Memory B cell (primary cell): ENCODE results near the gene CCL4.
A peak's percentile ranks its signal among the peaks of the same experiment; 100 is the strongest.
"Not testable (repeated sequence)": the region's sequence is repeated elsewhere in the genome, so short reads cannot be mapped to it uniquely, and the experiment has no call there.

Experiments
- ATAC-seq: fragments of 150-1000 bp; cut with Tn5 transposase; 2 replicates; pipeline ENCODE4 v1.10.0; 2021; ENCODE audit warnings: low read depth, mild to moderate bottlenecking, moderate library complexity
- DNase-seq, 2 donors: peaks; one replicate each; pipeline ENCODE4 v3.0.0; 2022; ENCODE audit warnings: low spot score in 2 of 2
- H3K27ac Mint-ChIP-seq: one replicate; pipeline ENCODE4 v1.8.0; 2022; ENCODE audit warnings: mild to moderate bottlenecking, moderate library complexity, mixed read lengths
- H3K27me3 Mint-ChIP-seq: one replicate; pipeline ENCODE4 v1.8.0; 2022; ENCODE audit warnings: mixed read lengths
- H3K36me3 Mint-ChIP-seq: one replicate; pipeline ENCODE4 v1.8.0; 2022; ENCODE audit warnings: mild to moderate bottlenecking, mixed read lengths
- H3K4me1 Mint-ChIP-seq: one replicate; pipeline ENCODE4 v1.8.0; 2022; ENCODE audit warnings: mixed read lengths
- H3K4me3 Mint-ChIP-seq: one replicate; pipeline ENCODE4 v1.8.0; 2022; ENCODE audit warnings: mild to moderate bottlenecking, moderate library complexity, mixed read lengths
- H3K9me3 Mint-ChIP-seq: one replicate; pipeline ENCODE4 v1.8.0; 2022; ENCODE audit warnings: mixed read lengths

The CCL4 gene

GRCh38 chr17:36103401-36103975 lies at the start of gene CCL4:
Gene CCL4 (plus strand): TSS chr17:36103827. CDS start chr17:36103906, 79 bp downstream.
- DNase-seq (peak; percentile 40 to 49), ATAC-seq (peak; percentile 97)
- H3K27me3 Mint-ChIP-seq: peaks cover 17% of the 10 kb centered on the region
- peaks cover 36% of the 10 kb centered on the region for H3K4me1 Mint-ChIP-seq
- not testable (repeated sequence) for H3K9me3 Mint-ChIP-seq, H3K36me3 Mint-ChIP-seq
- peak within 1 kb of the TSS; percentile 26 for H3K27ac Mint-ChIP-seq
- H3K4me3 Mint-ChIP-seq: peak within 1 kb of the TSS; percentile 43

GRCh38 chr17:36055171-36055570 lies 48.5 kb upstream of the CCL4 start:
- H3K4me1 Mint-ChIP-seq: no peaks in the 10 kb centered on the region

GRCh38 chr17:36055921-36056520 lies 47.6 kb upstream of the CCL4 start:
- ATAC-seq: no peak

More at GRCh38 chr17:36055171-36055570, 48.5 kb upstream of the CCL4 start:
- Mint-ChIP-seq H3K27ac (no peak overlapping the region), H3K9me3 (peaks cover 6% of the 10 kb centered on the region), H3K36me3 (no peaks in the 10 kb centered on the region), H3K4me3 (no peak overlapping the region), H3K27me3 (peaks cover 4% of the 10 kb centered on the region)
- ATAC-seq (no peak), DNase-seq (no peak)

GRCh38 chr17:36057911-36058310 lies 45.7 kb upstream of the CCL4 start:
- ATAC-seq (no peak), DNase-seq (no peak)
- Mint-ChIP-seq H3K9me3 (no peaks in the 10 kb centered on the region), H3K4me1 (no peaks in the 10 kb centered on the region), H3K27ac (no peak overlapping the region), H3K27me3 (peaks cover 4% of the 10 kb centered on the region), H3K4me3 (no peak overlapping the region), H3K36me3 (no peaks in the 10 kb centered on the region)

More at GRCh38 chr17:36055921-36056520, 47.6 kb upstream of the CCL4 start:
- H3K36me3 Mint-ChIP-seq: no peaks in the 10 kb centered on the region
- H3K4me1 Mint-ChIP-seq: no peaks in the 10 kb centered on the region
- H3K4me3 Mint-ChIP-seq: no peak overlapping the region
- DNase-seq: no peak
- H3K9me3 Mint-ChIP-seq: peaks cover 5% of the 10 kb centered on the region
- peaks cover 4% of the 10 kb centered on the region for H3K27me3 Mint-ChIP-seq
- no peak overlapping the region for H3K27ac Mint-ChIP-seq

GRCh38 chr17:36059406-36059805 lies 44.2 kb upstream of the CCL4 start:
- ATAC-seq (no peak), DNase-seq (no peak)
- no peaks in the 10 kb centered on the region for H3K9me3 Mint-ChIP-seq
- peaks cover 2% of the 10 kb centered on the region for H3K4me1 Mint-ChIP-seq
- H3K27me3 Mint-ChIP-seq: peaks cover 7% of the 10 kb centered on the region
- no peaks in the 10 kb centered on the region for H3K36me3 Mint-ChIP-seq
- H3K27ac Mint-ChIP-seq: no peak overlapping the region
- H3K4me3 Mint-ChIP-seq: no peak overlapping the region

GRCh38 chr17:36060816-36061215 lies 42.8 kb upstream of the CCL4 start:
- Mint-ChIP-seq H3K36me3 (no peaks in the 10 kb centered on the region), H3K4me1 (peaks cover 4% of the 10 kb centered on the region)
- ATAC-seq: no peak

GRCh38 chr17:36063786-36064541 lies 39.7 kb upstream of the CCL4 start, which contains the start of gene CCL18:
Gene CCL18 (plus strand): TSS chr17:36064272. CDS start chr17:36064343, 71 bp downstream.
- ATAC-seq: no peak
- no peak within 1 kb of the TSS for H3K4me3 Mint-ChIP-seq
- H3K36me3 Mint-ChIP-seq: no peaks in the 10 kb centered on the region

More at GRCh38 chr17:36060816-36061215, 42.8 kb upstream of the CCL4 start:
- Mint-ChIP-seq H3K4me3 (no peak overlapping the region), H3K27me3 (peaks cover 7% of the 10 kb centered on the region), H3K27ac (no peak overlapping the region), H3K9me3 (no peaks in the 10 kb centered on the region)
- no peak for DNase-seq

GRCh38 chr17:36066365-36066985 lies 37.2 kb upstream of the CCL4 start:
- H3K27ac Mint-ChIP-seq: no peak overlapping the region
- H3K4me1 Mint-ChIP-seq: peaks cover 4% of the 10 kb centered on the region
- ATAC-seq (no peak), DNase-seq (no peak)
- peaks cover 5% of the 10 kb centered on the region for H3K27me3 Mint-ChIP-seq
- no peak overlapping the region for H3K4me3 Mint-ChIP-seq
- H3K9me3 Mint-ChIP-seq: no peaks in the 10 kb centered on the region
- no peaks in the 10 kb centered on the region for H3K36me3 Mint-ChIP-seq

More at GRCh38 chr17:36063786-36064541, 39.7 kb upstream of the CCL4 start, which contains the start of gene CCL18:
- DNase-seq: no peak
- H3K27me3 Mint-ChIP-seq: peaks cover 5% of the 10 kb centered on the region
- no peaks in the 10 kb centered on the region for H3K9me3 Mint-ChIP-seq
- H3K4me1 Mint-ChIP-seq: peaks cover 4% of the 10 kb centered on the region
- H3K27ac Mint-ChIP-seq: no peak within 1 kb of the TSS

GRCh38 chr17:36068524-36068923 lies 35.1 kb upstream of the CCL4 start:
- no peak for ATAC-seq
- Mint-ChIP-seq H3K27me3 (peaks cover 6% of the 10 kb centered on the region), H3K4me3 (no peak overlapping the region), H3K9me3 (no peaks in the 10 kb centered on the region), H3K27ac (no peak overlapping the region), H3K4me1 (peaks cover 8% of the 10 kb centered on the region), H3K36me3 (no peaks in the 10 kb centered on the region)
- DNase-seq: no peak

GRCh38 chr17:36069136-36069535 lies 34.5 kb upstream of the CCL4 start:
- ATAC-seq (no peak), DNase-seq (no peak)
- Mint-ChIP-seq H3K9me3 (no peaks in the 10 kb centered on the region), H3K27me3 (peaks cover 5% of the 10 kb centered on the region), H3K27ac (no peak overlapping the region), H3K36me3 (no peaks in the 10 kb centered on the region), H3K4me1 (peaks cover 8% of the 10 kb centered on the region), H3K4me3 (no peak overlapping the region)

- Mint-ChIP-seq H3K36me3 (no peaks in the 10 kb centered on the region), H3K27ac (no peak overlapping the region), H3K4me1 (peaks cover 4% of the 10 kb centered on the region), H3K4me3 (no peak overlapping the region), H3K9me3 (no peaks in the 10 kb centered on the region), H3K27me3 (peaks cover 3% of the 10 kb centered on the region)
- DNase-seq (no peak), ATAC-seq (no peak)
These were observed 33.2 kb upstream of the CCL4 start for GRCh38 chr17:36070427-36070826.

GRCh38 chr17:36071751-36072150 lies 31.9 kb upstream of the CCL4 start:
- no peak overlapping the region for H3K4me3 Mint-ChIP-seq
- peaks cover 1% of the 10 kb centered on the region for H3K27me3 Mint-ChIP-seq
- ATAC-seq (no peak), DNase-seq (no peak)
- peaks cover 4% of the 10 kb centered on the region for H3K4me1 Mint-ChIP-seq
- peaks cover 2% of the 10 kb centered on the region for H3K36me3 Mint-ChIP-seq
- no peak overlapping the region for H3K27ac Mint-ChIP-seq
- H3K9me3 Mint-ChIP-seq: peaks cover 2% of the 10 kb centered on the region

- Mint-ChIP-seq H3K4me3 (no peak overlapping the region), H3K27ac (no peak overlapping the region)
These were observed 31.1 kb upstream of the CCL4 start for GRCh38 chr17:36072431-36073121.

More at GRCh38 chr17:36072431-36073121, 31.1 kb upstream of the CCL4 start:
- Mint-ChIP-seq H3K27me3 (peaks cover 1% of the 10 kb centered on the region), H3K4me1 (peaks cover 4% of the 10 kb centered on the region), H3K36me3 (peaks cover 4% of the 10 kb centered on the region), H3K9me3 (peaks cover 2% of the 10 kb centered on the region)
- ATAC-seq (peak; percentile 56), DNase-seq (peak; percentile 47)
